GM18502 (cell line): ENCODE results near the gene HSFX3.
"Not testable (repeated sequence)": the region's sequence is repeated elsewhere in the genome, so short reads cannot be mapped to it uniquely, and the experiment has no call there.

Experiments used
- ATAC-seq: cut with Tn5 transposase; IDR thresholded peaks from one replicate; pipeline ENCODE4 v1.9.1; 2021; ENCODE audit warnings: mild to moderate bottlenecking; ENCODE audit not compliant: unreplicated experiment, poor library complexity

Gene HSFX3

GRCh38 chrX:149520636-149521277 is 29.0 kb downstream of the HSFX3 start:
- ATAC-seq = not testable (repeated sequence)

GRCh38 chrX:149518236-149518635 is 31.5 kb downstream of the HSFX3 start:
- ATAC-seq = no peak

GRCh38 chrX:149517308-149517707 is 32.4 kb downstream of the HSFX3 start:
- no peak for ATAC-seq

GRCh38 chrX:149516604-149517003 is 33.1 kb downstream of the HSFX3 start:
- ATAC-seq = no peak

GRCh38 chrX:149515954-149516602 is 33.6 kb downstream of the HSFX3 start:
- no peak for ATAC-seq

GRCh38 chrX:149513825-149514428 is 35.8 kb downstream of the HSFX3 start:
- no peak for ATAC-seq

- peak; percentile 84 for ATAC-seq
Observed at GRCh38 chrX:149512225-149512885, 37.4 kb downstream of the HSFX3 start.

GRCh38 chrX:149511081-149511480 is 38.6 kb downstream of the HSFX3 start:
- ATAC-seq = no peak

- ATAC-seq = peak; percentile 38
Observed at GRCh38 chrX:149510386-149510785, 39.3 kb downstream of the HSFX3 start.

GRCh38 chrX:149508467-149508866 is 41.3 kb downstream of the HSFX3 start:
- ATAC-seq = no peak

- no peak for ATAC-seq
Observed at GRCh38 chrX:149506349-149506748, 43.4 kb downstream of the HSFX3 start.

- ATAC-seq = no peak
Observed at GRCh38 chrX:149505671-149506070, 44.1 kb downstream of the HSFX3 start.

- peak; percentile 73 for ATAC-seq
Observed at GRCh38 chrX:149504915-149505651, 44.6 kb downstream of the HSFX3 start, which contains the start of gene IDS. IDS (minus strand) TSS chrX:149505306; CDS start chrX:149505137, 169 bp downstream.

- ATAC-seq = peak; percentile 46
Observed at GRCh38 chrX:149504226-149504914, 45.4 kb downstream of the HSFX3 start.

- ATAC-seq = peak; percentile 78
Observed at GRCh38 chrX:149503446-149503845, 46.3 kb downstream of the HSFX3 start.

- not testable (repeated sequence) for ATAC-seq
Observed at GRCh38 chrX:149502923-149503322, 46.8 kb downstream of the HSFX3 start.

GRCh38 chrX:149499766-149500165 is 50.0 kb downstream of the HSFX3 start:
- no peak for ATAC-seq

GRCh38 chrX:149498767-149499166 is 51.0 kb downstream of the HSFX3 start:
- ATAC-seq = no peak
